GM19324 (cell line): ENCODE results near the gene PPP2R2C.

ENCODE experiments used
- ATAC-seq: cut with Tn5 transposase; IDR thresholded peaks from one replicate; pipeline ENCODE4 v1.9.1; 2021; ENCODE audit warnings: mild to moderate bottlenecking, moderate library complexity; ENCODE audit not compliant: unreplicated experiment, low FRiP score

The PPP2R2C gene

GRCh38 chr4:6333301-6334202 is 138.9 kb downstream of the PPP2R2C start:
- no peak for ATAC-seq

GRCh38 chr4:6332669-6333050 is 139.8 kb downstream of the PPP2R2C start:
- ATAC-seq, result no peak

GRCh38 chr4:6332042-6332668 is 140.3 kb downstream of the PPP2R2C start:
- no peak for ATAC-seq

- no peak for ATAC-seq
These were observed 140.9 kb downstream of the PPP2R2C start for GRCh38 chr4:6331468-6331867.

GRCh38 chr4:6331018-6331417 is 141.4 kb downstream of the PPP2R2C start:
- no peak for ATAC-seq

- ATAC-seq, result no peak
These were observed 142.0 kb downstream of the PPP2R2C start for GRCh38 chr4:6330384-6330767.

GRCh38 chr4:6329478-6330383 is 142.7 kb downstream of the PPP2R2C start:
- no peak for ATAC-seq

GRCh38 chr4:6328526-6328925 is 143.9 kb downstream of the PPP2R2C start:
- no peak for ATAC-seq

GRCh38 chr4:6327220-6327917 is 145.0 kb downstream of the PPP2R2C start:
- no peak for ATAC-seq

- no peak for ATAC-seq
These were observed 145.9 kb downstream of the PPP2R2C start for GRCh38 chr4:6326312-6327060.

GRCh38 chr4:6325788-6326290 is 146.6 kb downstream of the PPP2R2C start:
- ATAC-seq, result no peak

- no peak for ATAC-seq
These were observed 147.2 kb downstream of the PPP2R2C start for GRCh38 chr4:6324999-6325787.

- no peak for ATAC-seq
These were observed 147.9 kb downstream of the PPP2R2C start for GRCh38 chr4:6324461-6324998.

GRCh38 chr4:6322761-6323566 is 149.4 kb downstream of the PPP2R2C start:
- ATAC-seq, result no peak

GRCh38 chr4:6322067-6322760 is 150.2 kb downstream of the PPP2R2C start:
- no peak for ATAC-seq

GRCh38 chr4:6321361-6321760 is 151.1 kb downstream of the PPP2R2C start:
- ATAC-seq, result no peak

- no peak for ATAC-seq
These were observed 151.8 kb downstream of the PPP2R2C start for GRCh38 chr4:6320663-6321062.
